HepG2 (cell line): ENCODE results near the gene CD9. TPM values are rescaled to one million over a fixed set of nuclear protein-coding genes. Genes with fewer than 3 reads are reported as not detected.

Experiments used
- GATAD2A ChIP-seq: IDR thresholded peaks from 2 replicates; pipeline ENCODE4 v1.6.1; 2016
- KLF16 ChIP-seq, 2 experiments: sonication (generic) in 1 of 2; formaldehyde crosslinking in 1 of 2; IDR thresholded peaks; 2 replicates each; pipeline versions ENCODE4 v1.6.1 to v1.8.0; 2016 to 2023; ENCODE audit warnings: missing genetic modification reagents in 2 of 2, missing compliant biosample characterization in 1 of 2
- LCORL ChIP-seq, 2 experiments: fragments of 450-650 bp in 1 of 2; sonication (generic) in 1 of 2; formaldehyde crosslinking in 1 of 2; IDR thresholded peaks; 2 replicates each; pipeline versions ENCODE4 v1.5.0 to v1.6.1; 2017 to 2020; ENCODE audit warnings: antibody characterized with exemption in 1 of 2, missing genetic modification reagents in 1 of 2
- NFYC ChIP-seq: IDR thresholded peaks from 2 replicates; pipeline ENCODE4 v1.6.1; 2016; ENCODE audit warnings: missing genetic modification reagents, missing compliant biosample characterization
- POLR2G ChIP-seq: fragments of 200-400 bp; formaldehyde crosslinking; IDR thresholded peaks from 2 replicates; pipeline ENCODE4 v1.6.1; 2018; ENCODE audit warnings: mild to moderate bottlenecking, low read depth, low read length, moderate library complexity
- SMAD3 ChIP-seq: sonication (generic); formaldehyde crosslinking; IDR thresholded peaks from 2 replicates; pipeline ENCODE4 v1.4.0; 2020; ENCODE audit warnings: missing genetic modification reagents
- SMARCC2 ChIP-seq: fragments of 450-650 bp; IDR thresholded peaks from 2 replicates; pipeline ENCODE4 v1.6.1; 2017; ENCODE audit warnings: antibody characterized with exemption, mild to moderate bottlenecking
- STAG1 ChIP-seq: sonication (generic); formaldehyde crosslinking; IDR thresholded peaks from 2 replicates; pipeline ENCODE4 v1.4.0; 2020; ENCODE audit warnings: missing genetic modification reagents
- TEAD3 ChIP-seq: optimal IDR thresholded peaks from 2 replicates; pipeline ENCODE3; 2016; ENCODE audit warnings: borderline replicate concordance
- ZNF205 ChIP-seq: IDR thresholded peaks from 2 replicates; pipeline ENCODE4 v1.6.1; 2018; ENCODE audit warnings: missing biosample characterization, missing genetic modification reagents
- polyA plus RNA-seq, 8 experiments: library from polyadenylated mRNA; depleted of rRNA in 3 of 8; stranded (reverse) in 7 of 8; unstranded in 1 of 8; fragments of >200 nt; fragmentation: Illumina TruSeq in 4 of 8; extraction: Trizol in 4 of 8; gene quantifications; 2 replicates each; pipeline versions ENCODE4 v1.2.1 to v1.2.3, GENCODE V29; 2011 to 2016; ENCODE audit warnings: low read depth in 4 of 8, missing spikeins in 1 of 8, mixed read lengths in 1 of 8; ENCODE audit not compliant: insufficient read depth in 1 of 8
- total RNA-seq, 5 experiments: library from RNA; depleted of rRNA; stranded (reverse); fragments of >200 nt; fragmentation: Illumina TruSeq; extraction: Trizol; gene quantifications; 2 replicates each; pipeline ENCODE4 v1.2.3, GENCODE V29; 2016; ENCODE audit warnings: low read depth in 1 of 5
- TF ChIP-seq, protein P1 (sequence below), 2 experiments: sonication (generic) in 1 of 2; formaldehyde crosslinking in 1 of 2; IDR thresholded peaks; 2 replicates each; pipeline versions ENCODE4 v1.4.0 to v1.6.1; 2018 to 2020; ENCODE audit warnings: missing genetic modification reagents in 2 of 2, borderline replicate concordance in 1 of 2, low read depth in 1 of 2, mild to moderate bottlenecking in 1 of 2, missing biosample characterization in 1 of 2
- TF ChIP-seq, protein P2 (sequence below), 2 experiments: sonication (generic) in 1 of 2; formaldehyde crosslinking in 1 of 2; IDR thresholded peaks; 2 replicates each; pipeline versions ENCODE4 v1.4.0 to v1.6.1; 2016 to 2020; ENCODE audit warnings: borderline replicate concordance in 1 of 2, low read depth in 1 of 2, mild to moderate bottlenecking in 1 of 2, missing genetic modification reagents in 1 of 2
- TF ChIP-seq, protein P3 (sequence below): sonication (generic); formaldehyde crosslinking; IDR thresholded peaks from 2 replicates; pipeline ENCODE4 v1.8.0; 2023; ENCODE audit warnings: mild to moderate bottlenecking, missing genetic modification reagents
- TF ChIP-seq, protein P4 (sequence below): IDR thresholded peaks from 2 replicates; pipeline ENCODE4 v1.6.1; 2012; ENCODE audit warnings: low read depth, low read length, improper control_type of control experiment
- TF ChIP-seq, protein P5 (sequence below): sonication (generic); formaldehyde crosslinking; conservative IDR thresholded peaks from 2 replicates; pipeline ENCODE4 v1.4.0; 2020; ENCODE audit warnings: missing genetic modification reagents
- TF ChIP-seq, protein P6 (sequence below): sonication (generic); formaldehyde crosslinking; IDR thresholded peaks from 2 replicates; pipeline ENCODE4 v1.5.1; 2020; ENCODE audit warnings: mild to moderate bottlenecking, moderate library complexity, missing genetic modification reagents

CD9 gene
- total and polyA plus RNA-seq, 2 of the 13 experiments (the other 11 are each of a cell fraction or from before 2014, with no cell fraction given) = 5.8 to 38.3 TPM

DNA sequence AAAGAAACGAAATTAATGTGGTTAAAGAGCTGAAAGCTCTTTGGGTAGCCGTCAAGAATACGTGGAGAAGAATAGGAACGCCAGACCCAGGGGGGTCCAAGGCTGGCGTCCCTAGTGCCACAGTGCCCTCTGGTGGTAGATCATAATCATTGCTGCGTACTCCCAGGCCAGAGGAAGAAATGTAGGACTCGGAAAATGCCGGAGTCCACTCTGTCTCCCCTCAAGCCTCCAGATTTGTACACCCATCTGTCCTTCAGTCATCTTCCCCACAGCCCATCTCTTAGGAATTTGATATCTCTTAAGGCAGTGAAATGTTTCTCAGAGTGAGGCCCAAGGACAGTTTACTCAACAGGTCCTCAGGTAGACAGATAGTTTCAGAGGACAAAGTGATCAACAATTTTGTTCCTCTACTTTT lies 84.9 kb downstream of the CD9 start (continued):
- TF ChIP-seq, protein P1, sequence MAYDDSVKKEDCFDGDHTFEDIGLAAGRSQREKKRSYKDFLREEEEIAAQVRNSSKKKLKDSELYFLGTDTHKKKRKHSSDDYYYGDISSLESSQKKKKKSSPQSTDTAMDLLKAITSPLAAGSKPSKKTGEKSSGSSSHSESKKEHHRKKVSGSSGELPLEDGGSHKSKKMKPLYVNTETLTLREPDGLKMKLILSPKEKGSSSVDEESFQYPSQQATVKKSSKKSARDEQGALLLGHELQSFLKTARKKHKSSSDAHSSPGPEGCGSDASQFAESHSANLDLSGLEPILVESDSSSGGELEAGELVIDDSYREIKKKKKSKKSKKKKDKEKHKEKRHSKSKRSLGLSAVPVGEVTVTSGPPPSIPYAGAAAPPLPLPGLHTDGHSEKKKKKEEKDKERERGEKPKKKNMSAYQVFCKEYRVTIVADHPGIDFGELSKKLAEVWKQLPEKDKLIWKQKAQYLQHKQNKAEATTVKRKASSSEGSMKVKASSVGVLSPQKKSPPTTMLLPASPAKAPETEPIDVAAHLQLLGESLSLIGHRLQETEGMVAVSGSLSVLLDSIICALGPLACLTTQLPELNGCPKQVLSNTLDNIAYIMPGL (CRISPR knock-in tag; IDR thresholded peaks at IDR 0.05; ENCODE audit: borderline replicate concordance in 1 of 2, low read depth in 1 of 2) = peak; percentile 25 to 55; a peak in 1 of 4 replicates
- TF ChIP-seq, protein P2, sequence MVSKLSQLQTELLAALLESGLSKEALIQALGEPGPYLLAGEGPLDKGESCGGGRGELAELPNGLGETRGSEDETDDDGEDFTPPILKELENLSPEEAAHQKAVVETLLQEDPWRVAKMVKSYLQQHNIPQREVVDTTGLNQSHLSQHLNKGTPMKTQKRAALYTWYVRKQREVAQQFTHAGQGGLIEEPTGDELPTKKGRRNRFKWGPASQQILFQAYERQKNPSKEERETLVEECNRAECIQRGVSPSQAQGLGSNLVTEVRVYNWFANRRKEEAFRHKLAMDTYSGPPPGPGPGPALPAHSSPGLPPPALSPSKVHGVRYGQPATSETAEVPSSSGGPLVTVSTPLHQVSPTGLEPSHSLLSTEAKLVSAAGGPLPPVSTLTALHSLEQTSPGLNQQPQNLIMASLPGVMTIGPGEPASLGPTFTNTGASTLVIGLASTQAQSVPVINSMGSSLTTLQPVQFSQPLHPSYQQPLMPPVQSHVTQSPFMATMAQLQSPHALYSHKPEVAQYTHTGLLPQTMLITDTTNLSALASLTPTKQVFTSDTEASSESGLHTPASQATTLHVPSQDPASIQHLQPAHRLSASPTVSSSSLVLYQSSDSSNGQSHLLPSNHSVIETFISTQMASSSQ (IDR thresholded peaks at IDR 0.05; ENCODE audit: low read depth) = no peak
- TF ChIP-seq, protein P2 (CRISPR knock-in tag; IDR thresholded peaks at IDR 0.05; ENCODE audit: borderline replicate concordance) = no peak
- peak; percentile 60; the same call in 1 of the 2 replicates for TF ChIP-seq SMAD3 (CRISPR knock-in tag)
- peak; percentile 32 for TF ChIP-seq TEAD3
- no peak; the same call in 1 of the 2 replicates for TF ChIP-seq ZNF205 (CRISPR knock-in tag)
- TF ChIP-seq, protein P3, sequence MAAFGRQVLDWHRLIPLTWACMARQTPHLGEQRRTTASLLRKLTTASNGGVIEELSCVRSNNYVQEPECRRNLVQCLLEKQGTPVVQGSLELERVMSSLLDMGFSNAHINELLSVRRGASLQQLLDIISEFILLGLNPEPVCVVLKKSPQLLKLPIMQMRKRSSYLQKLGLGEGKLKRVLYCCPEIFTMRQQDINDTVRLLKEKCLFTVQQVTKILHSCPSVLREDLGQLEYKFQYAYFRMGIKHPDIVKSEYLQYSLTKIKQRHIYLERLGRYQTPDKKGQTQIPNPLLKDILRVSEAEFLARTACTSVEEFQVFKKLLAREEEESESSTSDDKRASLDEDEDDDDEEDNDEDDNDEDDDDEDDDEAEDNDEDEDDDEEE = no peak
- TF ChIP-seq KLF16 (CRISPR knock-in tag; IDR thresholded peaks at IDR 0.05) = no peak
- TF ChIP-seq, protein P4, sequence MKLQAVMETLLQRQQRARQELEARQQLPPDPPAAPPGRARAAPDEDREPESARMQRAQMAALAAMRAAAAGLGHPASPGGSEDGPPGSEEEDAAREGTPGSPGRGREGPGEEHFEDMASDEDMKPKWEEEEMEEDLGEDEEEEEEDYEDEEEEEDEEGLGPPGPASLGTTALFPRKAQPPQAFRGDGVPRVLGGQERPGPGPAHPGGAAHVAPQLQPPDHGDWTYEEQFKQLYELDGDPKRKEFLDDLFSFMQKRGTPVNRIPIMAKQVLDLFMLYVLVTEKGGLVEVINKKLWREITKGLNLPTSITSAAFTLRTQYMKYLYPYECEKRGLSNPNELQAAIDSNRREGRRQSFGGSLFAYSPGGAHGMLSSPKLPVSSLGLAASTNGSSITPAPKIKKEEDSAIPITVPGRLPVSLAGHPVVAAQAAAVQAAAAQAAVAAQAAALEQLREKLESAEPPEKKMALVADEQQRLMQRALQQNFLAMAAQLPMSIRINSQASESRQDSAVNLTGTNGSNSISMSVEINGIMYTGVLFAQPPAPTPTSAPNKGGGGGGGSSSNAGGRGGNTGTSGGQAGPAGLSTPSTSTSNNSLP = peak; percentile 50; the same call in 1 of the 2 replicates
- TF ChIP-seq, protein P5, sequence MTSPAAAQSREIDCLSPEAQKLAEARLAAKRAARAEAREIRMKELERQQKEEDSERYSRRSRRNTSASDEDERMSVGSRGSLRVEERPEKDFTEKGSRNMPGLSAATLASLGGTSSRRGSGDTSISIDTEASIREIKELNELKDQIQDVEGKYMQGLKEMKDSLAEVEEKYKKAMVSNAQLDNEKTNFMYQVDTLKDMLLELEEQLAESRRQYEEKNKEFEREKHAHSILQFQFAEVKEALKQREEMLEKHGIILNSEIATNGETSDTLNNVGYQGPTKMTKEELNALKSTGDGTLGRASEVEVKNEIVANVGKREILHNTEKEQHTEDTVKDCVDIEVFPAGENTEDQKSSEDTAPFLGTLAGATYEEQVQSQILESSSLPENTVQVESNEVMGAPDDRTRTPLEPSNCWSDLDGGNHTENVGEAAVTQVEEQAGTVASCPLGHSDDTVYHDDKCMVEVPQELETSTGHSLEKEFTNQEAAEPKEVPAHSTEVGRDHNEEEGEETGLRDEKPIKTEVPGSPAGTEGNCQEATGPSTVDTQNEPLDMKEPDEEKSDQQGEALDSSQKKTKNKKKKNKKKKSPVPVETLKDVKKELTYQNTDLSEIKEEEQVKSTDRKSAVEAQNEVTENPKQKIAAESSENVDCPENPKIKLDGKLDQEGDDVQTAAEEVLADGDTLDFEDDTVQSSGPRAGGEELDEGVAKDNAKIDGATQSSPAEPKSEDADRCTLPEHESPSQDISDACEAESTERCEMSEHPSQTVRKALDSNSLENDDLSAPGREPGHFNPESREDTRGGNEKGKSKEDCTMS = no peak
- no peak for TF ChIP-seq POLR2G
- no peak for TF ChIP-seq LCORL (IDR thresholded peaks at IDR 0.05)
- TF ChIP-seq LCORL (CRISPR knock-in tag; IDR thresholded peaks at IDR 0.05) = peak; percentile 45; the same call in 1 of the 2 replicates
- TF ChIP-seq NFYC (CRISPR knock-in tag) = no peak
- TF ChIP-seq, protein P6, sequence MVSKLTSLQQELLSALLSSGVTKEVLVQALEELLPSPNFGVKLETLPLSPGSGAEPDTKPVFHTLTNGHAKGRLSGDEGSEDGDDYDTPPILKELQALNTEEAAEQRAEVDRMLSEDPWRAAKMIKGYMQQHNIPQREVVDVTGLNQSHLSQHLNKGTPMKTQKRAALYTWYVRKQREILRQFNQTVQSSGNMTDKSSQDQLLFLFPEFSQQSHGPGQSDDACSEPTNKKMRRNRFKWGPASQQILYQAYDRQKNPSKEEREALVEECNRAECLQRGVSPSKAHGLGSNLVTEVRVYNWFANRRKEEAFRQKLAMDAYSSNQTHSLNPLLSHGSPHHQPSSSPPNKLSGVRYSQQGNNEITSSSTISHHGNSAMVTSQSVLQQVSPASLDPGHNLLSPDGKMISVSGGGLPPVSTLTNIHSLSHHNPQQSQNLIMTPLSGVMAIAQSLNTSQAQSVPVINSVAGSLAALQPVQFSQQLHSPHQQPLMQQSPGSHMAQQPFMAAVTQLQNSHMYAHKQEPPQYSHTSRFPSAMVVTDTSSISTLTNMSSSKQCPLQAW (CRISPR knock-in tag) = no peak; the same call in 1 of the 2 replicates
- TF ChIP-seq GATAD2A (CRISPR knock-in tag) = peak; percentile 31
- no peak for TF ChIP-seq SMARCC2
- peak; percentile 97 for TF ChIP-seq STAG1 (CRISPR knock-in tag)
